Body of pancreas (tissue), 4 donors: ENCODE data around the gene BRPF3.

Source experiments
- POLR2A ChIP-seq, 3 donors: fragments of 450-650 bp; IDR thresholded peaks; one replicate each; pipeline ENCODE4 v1.6.1; 2016; ENCODE audit warnings: antibody characterized with exemption in 3 of 3, mild to moderate bottlenecking in 2 of 3
- TF ChIP-seq, protein P1 (sequence below), 7 experiments: fragments of 450-650 bp in 4 of 7; fragments of 200-600 bp in 3 of 7; sonication (generic) in 3 of 7; IDR thresholded peaks; one replicate each; pipeline ENCODE4 v1.5.1; 2016 to 2019; ENCODE audit warnings: antibody characterized with exemption in 7 of 7

- TF ChIP-seq, protein P1, sequence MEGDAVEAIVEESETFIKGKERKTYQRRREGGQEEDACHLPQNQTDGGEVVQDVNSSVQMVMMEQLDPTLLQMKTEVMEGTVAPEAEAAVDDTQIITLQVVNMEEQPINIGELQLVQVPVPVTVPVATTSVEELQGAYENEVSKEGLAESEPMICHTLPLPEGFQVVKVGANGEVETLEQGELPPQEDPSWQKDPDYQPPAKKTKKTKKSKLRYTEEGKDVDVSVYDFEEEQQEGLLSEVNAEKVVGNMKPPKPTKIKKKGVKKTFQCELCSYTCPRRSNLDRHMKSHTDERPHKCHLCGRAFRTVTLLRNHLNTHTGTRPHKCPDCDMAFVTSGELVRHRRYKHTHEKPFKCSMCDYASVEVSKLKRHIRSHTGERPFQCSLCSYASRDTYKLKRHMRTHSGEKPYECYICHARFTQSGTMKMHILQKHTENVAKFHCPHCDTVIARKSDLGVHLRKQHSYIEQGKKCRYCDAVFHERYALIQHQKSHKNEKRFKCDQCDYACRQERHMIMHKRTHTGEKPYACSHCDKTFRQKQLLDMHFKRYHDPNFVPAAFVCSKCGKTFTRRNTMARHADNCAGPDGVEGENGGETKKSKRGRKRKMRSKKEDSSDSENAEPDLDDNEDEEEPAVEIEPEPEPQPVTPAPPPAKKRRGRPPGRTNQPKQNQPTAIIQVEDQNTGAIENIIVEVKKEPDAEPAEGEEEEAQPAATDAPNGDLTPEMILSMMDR (IDR thresholded peaks at IDR 0.05) = no peak
- TF ChIP-seq POLR2A (IDR thresholded peaks at IDR 0.05) = no peak
Measured at GRCh38 chr6:36280467-36280866, 83.9 kb downstream of the BRPF3 start.
